GM10266 (cell line): ENCODE data around the gene IL36B.

Experiments used
- DNase-seq: peaks from one replicate; pipeline ENCODE4 v3.0.0; 2012; ENCODE audit errors: extremely low spot score
- TF ChIP-seq, protein P1 (sequence below): IDR thresholded peaks from 2 replicates; pipeline ENCODE4 v1.5.1; 2012; ENCODE audit warnings: mild to moderate bottlenecking, low read depth; ENCODE audit not compliant: control insufficient read depth, insufficient read depth; ENCODE audit errors: missing control alignments

The IL36B gene

DNA sequence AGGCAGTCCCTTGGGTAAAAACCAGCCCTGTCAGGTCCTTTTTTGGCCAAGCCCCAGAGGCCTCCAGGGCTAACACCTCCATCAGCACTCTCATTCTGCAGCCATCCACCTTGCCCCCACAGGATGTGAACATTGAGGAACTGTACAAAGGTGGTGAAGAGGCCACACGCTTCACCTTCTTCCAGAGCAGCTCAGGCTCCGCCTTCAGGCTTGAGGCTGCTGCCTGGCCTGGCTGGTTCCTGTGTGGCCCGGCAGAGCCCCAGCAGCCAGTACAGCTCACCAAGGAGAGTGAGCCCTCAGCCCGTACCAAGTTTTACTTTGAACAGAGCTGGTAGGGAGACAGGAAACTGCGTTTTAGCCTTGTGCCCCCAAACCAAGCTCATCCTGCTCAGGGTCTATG is 22.4 kb upstream of the IL36B start:
- TF ChIP-seq, protein P1, sequence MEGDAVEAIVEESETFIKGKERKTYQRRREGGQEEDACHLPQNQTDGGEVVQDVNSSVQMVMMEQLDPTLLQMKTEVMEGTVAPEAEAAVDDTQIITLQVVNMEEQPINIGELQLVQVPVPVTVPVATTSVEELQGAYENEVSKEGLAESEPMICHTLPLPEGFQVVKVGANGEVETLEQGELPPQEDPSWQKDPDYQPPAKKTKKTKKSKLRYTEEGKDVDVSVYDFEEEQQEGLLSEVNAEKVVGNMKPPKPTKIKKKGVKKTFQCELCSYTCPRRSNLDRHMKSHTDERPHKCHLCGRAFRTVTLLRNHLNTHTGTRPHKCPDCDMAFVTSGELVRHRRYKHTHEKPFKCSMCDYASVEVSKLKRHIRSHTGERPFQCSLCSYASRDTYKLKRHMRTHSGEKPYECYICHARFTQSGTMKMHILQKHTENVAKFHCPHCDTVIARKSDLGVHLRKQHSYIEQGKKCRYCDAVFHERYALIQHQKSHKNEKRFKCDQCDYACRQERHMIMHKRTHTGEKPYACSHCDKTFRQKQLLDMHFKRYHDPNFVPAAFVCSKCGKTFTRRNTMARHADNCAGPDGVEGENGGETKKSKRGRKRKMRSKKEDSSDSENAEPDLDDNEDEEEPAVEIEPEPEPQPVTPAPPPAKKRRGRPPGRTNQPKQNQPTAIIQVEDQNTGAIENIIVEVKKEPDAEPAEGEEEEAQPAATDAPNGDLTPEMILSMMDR: no peak
- DNase-seq: no peak

DNA sequence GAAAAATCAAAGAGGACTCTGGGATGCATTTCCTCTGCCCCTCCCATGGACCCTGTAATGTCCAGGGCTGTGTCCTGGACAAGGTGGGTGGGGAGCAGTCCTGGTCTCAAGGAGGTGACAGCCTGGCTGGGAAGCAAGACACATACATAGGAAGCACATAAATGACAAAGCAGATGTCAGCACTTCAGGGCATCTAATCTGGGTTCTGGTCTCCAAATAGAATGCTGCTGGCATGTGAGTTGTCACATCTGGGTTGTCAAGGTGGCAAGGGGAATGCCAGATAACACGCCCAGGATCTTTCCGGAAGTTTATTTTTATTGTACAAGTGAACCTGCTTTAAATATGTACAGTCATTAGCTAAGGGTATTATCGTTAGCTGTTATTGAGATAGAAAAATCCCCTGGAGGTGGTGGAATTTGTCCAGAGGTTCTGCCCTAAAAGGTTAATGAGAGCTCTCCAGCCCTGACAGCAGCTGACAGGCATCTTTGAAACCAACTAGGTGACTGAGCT is 20.7 kb upstream of the IL36B start:
- no peak for DNase-seq
- TF ChIP-seq, protein P1: no peak

DNA sequence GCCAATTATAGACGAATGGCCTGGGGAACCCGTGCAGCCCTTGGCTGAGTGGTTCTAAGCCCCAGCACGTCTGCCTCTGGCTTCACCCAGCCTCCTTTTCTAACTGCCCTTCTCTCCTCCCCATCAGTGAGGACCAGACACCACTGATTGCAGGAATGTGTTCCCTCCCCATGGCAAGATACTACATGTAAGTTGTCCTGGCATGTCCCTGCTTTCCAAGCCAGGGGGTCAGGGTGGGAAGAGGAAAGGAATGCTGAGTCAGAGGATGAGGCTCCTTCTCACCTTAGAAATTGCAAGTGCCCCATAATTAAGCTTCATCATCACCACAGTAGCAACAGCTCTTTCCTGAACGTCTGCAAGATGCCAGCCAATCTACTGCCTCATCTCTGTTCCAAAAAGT is 19.9 kb upstream of the IL36B start:
- DNase-seq: no peak
- TF ChIP-seq, protein P1: no peak

DNA sequence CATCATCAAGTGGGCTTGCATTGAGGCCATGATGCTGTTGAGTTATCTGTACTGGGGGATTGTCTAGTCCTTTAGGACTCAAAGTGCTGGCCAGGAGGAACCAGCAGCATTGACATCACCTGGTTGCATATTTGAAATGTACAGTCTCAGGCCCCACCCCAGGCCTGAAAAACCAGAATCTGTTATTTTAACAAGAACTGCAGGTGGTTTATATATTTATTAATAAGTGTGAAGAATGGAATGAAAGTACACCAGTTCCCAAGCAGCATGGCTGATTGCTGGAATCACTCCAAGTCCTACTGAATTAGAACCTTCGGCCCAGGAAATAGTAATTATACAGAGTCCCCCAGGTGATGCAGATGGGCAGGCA is 17.9 kb upstream of the IL36B start:
- no peak for DNase-seq
- TF ChIP-seq, protein P1: no peak

DNA sequence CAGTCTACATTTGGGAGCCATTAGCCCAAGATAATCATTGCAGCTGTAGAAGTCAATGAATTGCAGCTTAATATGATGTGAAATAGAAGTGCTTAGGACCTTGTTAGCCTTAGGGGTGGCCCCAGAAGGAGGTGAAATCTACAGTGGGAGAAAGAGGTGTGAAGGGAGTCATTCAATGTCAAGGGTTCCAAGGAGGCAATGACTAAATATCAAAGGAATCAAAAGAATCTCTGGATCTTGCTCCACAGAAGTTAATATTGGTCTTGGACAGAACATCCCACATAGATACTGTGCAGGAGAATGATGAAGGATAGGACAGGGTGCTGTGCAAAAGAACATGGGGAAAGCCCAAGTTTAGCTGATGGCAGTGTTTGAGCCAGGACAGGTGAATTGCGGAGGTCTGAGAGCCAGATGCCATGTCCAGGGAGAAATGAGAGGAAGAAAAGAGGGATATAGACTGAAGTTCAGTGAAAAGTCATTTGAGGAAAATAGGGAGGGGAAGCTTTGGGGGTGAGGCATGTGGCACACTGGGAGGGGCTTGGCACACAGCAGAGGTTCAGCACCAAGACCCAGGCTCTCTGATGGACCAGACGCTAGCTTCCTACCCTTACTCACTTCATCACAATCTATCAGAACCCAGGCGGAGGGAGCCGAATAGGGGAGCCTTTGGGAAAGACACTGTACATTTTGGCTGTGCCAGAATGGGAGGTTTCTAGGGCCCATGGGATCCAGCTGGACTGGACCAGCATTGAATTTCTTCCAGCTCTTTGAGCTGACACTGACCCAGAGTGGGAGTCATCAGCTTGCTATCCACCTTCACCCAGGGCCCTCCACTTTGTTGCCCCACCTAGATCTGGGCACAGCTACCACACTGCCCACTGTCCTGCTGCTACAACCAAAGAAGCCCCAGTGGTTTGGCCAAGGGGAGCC is 17.3 kb upstream of the IL36B start:
- DNase-seq: no peak
- TF ChIP-seq, protein P1: no peak

DNA sequence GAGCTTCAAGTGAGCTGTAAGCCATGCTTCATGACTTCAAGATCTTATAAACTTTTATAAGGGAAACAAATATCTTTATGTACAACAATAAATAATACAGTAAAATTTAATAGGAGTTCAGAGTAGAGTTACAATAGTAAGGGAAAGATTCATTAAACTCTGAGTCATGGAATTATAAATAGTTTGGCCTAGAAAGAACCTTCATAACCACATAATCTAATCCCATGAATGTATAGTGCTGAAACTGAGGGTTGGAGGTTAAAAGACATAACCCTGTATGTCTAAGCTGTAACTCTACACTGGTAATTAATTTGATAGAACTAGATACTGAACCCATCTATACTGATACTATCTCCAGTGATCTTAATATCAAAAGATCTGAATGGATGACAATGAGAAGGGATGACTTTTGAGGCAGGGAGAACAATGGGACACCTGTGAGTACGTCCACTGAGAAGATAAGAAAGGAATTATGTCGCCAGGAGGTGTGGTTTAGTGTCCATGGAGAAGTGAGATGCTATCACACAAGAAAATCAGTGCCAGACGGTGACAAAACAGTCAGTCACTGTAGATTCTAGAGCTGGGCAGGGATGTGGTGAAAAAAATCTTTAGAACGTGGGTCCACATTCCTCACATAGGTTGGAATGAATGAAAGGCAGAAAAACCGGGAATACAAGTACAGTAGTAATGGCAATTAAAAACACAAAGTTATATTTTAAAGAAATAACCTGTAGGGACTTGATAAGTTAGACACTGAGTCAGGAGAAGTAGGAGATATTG is 16.2 kb upstream of the IL36B start:
- TF ChIP-seq, protein P1: no peak
- no peak for DNase-seq
